ENCODE results near the gene ZSCAN21.

- TF ChIP-seq ZNF70 (CRISPR knock-in tag; IDR thresholded peaks at IDR 0.05), result no peak
- TF ChIP-seq SNAI2 (CRISPR knock-in tag; IDR thresholded peaks at IDR 0.05), result no peak
- no peak for TF ChIP-seq PATZ1 (CRISPR knock-in tag; IDR thresholded peaks at IDR 0.05; ENCODE audit: borderline replicate concordance)
- TF ChIP-seq CREB5 (CRISPR knock-in tag; IDR thresholded peaks at IDR 0.05; ENCODE audit: low read depth), result no peak
- TF ChIP-seq ARNTL (CRISPR knock-in tag; IDR thresholded peaks at IDR 0.05; ENCODE audit: borderline replicate concordance, low read depth), result no peak
- no peak for TF ChIP-seq TCF4 (CRISPR knock-in tag; IDR thresholded peaks at IDR 0.05; ENCODE audit: borderline replicate concordance)
- TF ChIP-seq TOX (CRISPR knock-in tag; IDR thresholded peaks at IDR 0.05; ENCODE audit: borderline replicate concordance), result no peak
Measured at GRCh38 chr7:100040575-100040974, 9.0 kb upstream of the ZSCAN21 start.
